ENCODE results near the gene MAG.

The MAG gene

GRCh38 chr19:35363001-35363590 lies 71.1 kb downstream of the MAG start:
- DNase-seq (ENCODE audit: low spot score), result no peak

Measured in Ammon's horn (tissue), 1 donor.